Head of caudate nucleus (tissue), 42 donors: ENCODE data around the gene DDAH2.

Experiments used
- DNase-seq, 42 donors: peaks; one replicate each; pipeline versions ENCODE4 v3.0.0 to v3.0.0-alpha.2; 2020 to 2021; ENCODE audit warnings: mixed read lengths in 7 of 42
- intact Hi-C: fragments of 100-400 bp; cut with DNase I; formaldehyde crosslinking; loops from one replicate; pipeline ENCODE4 v1.15.0; 2022

The DDAH2 gene

DNA sequence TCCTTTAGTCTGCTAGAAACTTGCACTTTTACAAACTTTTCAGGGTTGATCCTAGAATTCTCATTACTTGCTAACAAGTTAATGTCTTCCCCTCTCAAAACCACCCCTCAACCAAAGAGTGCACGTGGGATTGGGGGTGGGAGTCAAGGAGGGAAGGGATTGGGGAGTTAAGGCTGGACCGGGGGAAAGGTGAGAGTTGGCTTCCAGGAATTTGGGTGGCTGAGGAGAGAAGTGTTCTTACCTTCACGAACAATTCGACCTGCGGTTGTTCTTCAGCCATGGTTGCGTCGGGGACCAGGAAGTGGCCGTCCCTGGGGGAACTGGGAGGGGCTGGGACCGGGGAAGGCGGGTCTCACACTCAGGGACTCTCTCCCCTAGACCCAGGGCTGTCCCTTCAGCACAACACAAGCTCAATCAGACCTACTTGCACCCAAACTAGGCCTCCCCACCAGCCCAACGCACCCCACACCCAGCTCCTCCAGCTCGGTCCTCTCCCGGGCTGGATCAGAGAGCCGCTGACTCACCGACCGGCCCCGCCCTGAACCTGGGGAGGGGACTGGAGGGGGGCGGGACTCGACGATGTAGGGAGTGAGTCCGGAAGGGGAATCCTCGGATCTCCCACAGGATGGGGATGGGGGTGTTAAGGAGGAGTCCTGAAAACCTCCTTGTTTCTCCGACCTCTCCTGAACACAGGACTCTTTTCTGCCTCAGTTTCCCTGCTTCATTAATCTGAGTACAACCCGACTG, 7.1 kb upstream of the DDAH2 start, which contains the start of gene CLIC1:
CLIC1 (minus strand) TSS at position 510 of the 747 bp plus-strand sequence; CDS start at position 280, 230 bp downstream.
- peak in 20 of 42 donors; percentile 20 to 64 (median 40) for DNase-seq
- intact Hi-C loops, result loop anchor here (5.0 kb wide), 1 partner anchor 61 kb away; the partner anchor contains the start of gene VARS1

DNA sequence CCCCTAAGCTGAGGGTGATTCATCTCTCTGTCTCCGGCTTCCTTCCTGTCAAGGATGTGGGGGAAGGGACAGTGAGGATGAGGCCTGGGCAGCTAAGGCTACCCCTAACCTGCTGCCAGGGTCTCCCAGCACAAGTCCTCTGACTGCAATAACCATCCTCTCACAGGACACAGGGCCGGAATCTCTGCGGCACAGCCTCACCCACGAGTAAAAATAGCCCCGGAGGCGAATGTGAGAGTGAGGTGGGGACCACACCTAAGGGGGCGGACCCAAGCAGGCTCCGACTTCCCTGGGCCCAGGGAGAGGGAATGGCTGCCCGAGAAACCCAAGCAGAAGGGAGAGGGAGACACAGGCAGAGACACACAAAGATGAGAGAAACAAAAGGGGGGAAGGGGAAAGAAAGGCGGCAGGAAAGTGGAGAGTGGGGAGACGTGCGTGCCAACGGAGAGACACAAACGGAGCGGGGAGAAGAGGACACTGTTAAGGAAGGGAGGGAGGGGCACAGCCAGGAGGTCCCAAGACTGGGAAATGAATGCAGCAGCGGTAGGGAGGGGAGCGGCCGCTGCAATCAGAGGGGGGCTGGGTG, 5.8 kb upstream of the DDAH2 start:
- DNase-seq, result peak in 4 of 42 donors; percentile 27 to 56 (median 39)
- intact Hi-C loops, result loop anchor here (5.0 kb wide), 1 partner anchor 62 kb away; the partner anchor contains the start of gene VARS1

DNA sequence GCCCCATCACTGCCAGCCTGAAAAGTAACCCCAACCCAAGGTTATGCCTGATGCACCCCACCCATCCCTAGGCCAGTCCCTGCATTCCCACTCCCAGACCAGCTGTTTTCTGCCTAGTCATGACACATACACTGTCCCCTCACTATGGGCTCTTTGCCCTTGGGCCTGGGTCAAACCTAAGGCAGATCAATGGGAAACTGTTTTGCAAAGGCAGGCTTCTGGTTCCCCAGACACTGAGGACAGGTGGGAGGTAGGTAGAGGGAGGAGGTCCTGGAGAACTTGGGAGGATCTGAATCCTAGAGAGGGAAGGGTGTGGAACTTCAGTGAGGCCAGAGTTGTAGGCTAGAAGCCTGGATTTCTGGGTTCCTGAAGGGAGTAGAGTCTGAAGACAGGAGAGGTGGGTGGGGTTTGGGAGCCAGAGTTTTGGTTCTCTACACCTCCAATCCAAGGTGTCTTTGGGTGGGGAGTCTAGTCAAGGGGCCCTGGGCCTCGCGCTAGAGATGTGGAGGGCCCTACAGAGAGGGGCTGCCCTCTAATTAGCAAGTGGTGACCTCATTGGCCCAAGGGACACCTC, 5.2 kb upstream of the DDAH2 start:
- intact Hi-C loops, result no loop called here
- no peak for DNase-seq

DNA sequence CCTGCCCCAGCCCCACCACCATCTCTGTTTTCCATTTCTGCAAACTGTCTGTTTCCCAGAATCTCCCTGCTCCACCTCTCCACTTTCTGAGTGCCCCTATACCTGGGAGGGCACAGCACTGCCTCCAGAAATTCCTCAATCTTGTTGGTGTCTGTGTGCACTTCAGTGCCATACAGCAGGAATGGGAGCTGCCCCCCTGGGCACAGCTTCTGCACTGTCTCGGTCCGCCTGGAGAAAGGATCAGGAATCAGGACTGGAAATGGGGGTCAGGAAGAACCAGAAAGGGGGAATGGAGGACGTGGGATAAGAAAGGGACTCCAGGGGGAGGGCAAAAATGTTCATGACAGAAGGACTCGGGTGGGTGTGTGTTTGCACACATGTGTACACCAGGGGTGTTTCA, 4.6 kb upstream of the DDAH2 start:
- no peak for DNase-seq
- intact Hi-C loops, result no loop called here

DNA sequence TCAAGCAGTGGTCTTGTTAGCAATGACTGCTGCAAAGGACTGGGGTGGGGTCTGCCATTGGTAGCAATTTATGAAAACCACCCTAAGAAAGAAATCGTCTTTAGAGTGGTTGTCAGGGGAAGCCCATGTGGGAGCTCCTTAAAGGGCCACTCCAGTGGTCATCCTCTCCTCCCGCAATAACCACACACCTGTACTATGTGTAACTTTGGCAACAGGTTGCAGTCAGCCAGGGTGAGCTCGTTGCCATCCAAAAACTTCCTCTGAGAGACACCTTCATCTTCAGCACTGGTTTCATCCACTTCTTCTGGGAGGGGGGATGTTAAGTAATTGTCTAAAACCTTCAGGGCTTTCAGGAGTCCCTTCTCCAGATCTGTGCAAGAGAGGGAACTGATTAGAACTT, 2.9 kb upstream of the DDAH2 start:
- intact Hi-C loops, result no loop called here

DNA sequence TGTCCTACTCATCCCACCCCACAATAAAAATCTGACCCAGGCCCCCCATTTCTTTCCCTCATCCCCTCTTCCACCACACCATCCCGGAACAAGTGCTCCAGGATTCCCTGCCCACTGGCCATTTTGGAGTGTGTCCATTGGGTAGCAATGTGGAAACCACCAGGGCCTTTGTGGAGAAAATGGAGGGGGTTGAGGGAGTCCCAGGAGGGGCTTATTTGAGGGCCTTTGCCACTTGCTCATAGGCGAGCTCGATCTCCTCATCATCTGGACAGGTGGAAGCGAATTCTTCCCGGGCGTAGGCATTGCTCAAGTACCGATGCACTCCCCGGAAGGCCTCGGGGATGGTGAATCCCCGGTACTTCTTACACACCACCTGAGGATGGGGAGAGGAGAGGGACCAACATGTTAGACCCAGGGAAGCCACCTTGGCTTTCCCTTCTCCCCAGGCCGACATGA, 1.6 kb upstream of the DDAH2 start:
- DNase-seq, result no peak
- intact Hi-C loops, result no loop called here

More for the DNA sequence above, 2.9 kb upstream of the DDAH2 start:
- no peak for DNase-seq

DNA sequence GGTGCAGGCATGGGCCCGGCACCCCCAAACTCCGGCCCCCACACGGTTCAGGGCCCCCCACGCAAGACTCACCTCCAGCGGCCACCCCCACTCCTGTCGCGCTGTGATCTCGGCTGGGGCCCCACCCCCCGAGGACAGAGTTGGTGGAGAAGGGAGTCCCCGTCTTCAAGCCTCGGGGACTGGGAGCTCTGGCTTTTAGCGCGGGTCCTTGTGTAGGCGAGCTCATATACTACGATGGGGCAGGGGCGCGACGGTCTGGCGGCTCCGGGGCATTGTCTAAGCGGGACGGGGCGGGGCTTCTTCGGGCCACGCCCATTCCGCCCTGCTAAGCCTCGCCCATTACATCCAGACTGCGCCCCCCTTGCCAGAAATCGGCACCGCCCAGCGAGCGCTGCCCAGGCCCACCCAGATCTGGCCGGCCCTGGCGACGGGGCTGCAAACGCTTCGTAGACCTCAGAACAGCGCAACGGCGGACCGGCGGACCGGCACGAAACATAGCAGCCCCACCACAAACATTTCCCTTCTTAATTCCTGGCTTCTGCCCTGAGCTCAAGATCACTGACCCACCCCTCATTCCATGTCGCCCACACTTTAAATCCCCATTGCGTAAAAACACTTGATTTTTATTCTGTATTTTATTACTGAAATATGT, 1.0 kb upstream of the DDAH2 start:
- intact Hi-C loops, result no loop called here
- DNase-seq, result peak; percentile 54 to 87 (median 74)

DNA sequence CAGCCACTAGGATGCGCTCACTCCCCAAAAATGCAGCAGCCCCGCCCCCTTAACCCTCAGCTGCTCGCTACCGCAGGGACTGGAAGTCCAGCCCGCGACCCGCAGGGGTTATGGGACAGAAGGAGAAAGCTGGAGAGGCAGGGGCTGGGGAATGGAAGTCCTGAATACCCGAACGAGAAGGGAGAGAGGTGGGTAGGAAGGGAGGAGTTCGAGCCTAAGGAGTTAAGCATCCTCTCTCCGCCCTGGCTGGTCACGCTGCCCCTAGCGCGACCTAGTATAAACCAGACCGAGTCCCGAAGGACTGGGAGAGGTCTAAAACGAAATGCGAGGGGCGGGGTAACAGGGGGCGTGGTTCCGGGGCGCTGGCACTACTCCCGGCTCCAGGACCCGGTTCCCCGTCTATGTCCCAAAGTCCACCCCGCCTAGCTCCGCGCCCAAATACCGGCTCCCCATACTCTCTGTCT, 448 bp upstream of the DDAH2 start:
- intact Hi-C loops, result no loop called here
- DNase-seq, result peak; percentile 58 to 89 (median 79)

DNA sequence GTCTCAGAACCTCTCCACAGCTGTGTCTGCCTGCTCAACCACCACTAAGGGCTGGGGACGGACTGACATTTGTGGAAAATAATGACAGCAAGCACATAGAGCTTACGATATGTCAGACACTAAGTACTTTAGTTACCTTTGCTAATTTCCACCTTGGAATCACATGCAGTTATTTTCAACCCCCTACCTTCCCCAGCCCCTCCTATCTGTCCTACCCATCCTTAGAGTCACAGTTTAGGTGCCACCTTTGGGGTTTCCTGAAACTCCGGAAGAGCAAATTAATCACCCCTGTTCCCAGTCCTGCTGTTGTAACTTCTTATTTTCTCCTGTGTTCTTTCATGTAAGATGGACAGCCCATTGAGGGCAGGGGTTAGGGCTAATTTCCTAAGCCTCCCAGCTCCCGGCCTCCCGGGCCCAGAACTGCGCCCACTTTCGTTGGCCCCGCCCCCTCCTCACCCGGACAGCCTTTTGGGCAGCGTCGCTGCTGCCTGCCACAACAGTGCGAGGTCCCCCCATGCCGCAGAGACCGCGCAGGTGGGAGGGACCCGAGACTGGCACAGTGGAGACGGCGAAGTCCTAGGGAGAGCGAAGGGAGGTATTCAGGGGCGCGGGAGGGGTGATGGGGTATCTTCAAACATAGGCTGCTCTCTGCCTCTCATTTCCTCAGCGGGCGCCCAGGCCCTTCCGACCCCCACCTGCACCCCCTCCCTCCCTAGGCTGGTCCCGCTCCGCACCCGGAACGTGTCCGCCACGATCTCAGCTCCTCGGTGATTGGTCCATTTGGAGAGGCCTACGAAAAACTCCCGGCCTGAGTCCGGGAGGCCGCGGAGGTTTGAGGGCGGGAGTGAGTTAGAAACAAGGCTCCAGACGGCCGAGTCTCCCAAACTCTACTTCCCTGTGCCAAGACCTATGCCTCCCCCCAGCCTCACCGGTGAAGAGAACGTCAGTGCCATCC, 1.1 kb downstream of the DDAH2 start:
- no peak for DNase-seq
- intact Hi-C loops, result no loop called here

DNA sequence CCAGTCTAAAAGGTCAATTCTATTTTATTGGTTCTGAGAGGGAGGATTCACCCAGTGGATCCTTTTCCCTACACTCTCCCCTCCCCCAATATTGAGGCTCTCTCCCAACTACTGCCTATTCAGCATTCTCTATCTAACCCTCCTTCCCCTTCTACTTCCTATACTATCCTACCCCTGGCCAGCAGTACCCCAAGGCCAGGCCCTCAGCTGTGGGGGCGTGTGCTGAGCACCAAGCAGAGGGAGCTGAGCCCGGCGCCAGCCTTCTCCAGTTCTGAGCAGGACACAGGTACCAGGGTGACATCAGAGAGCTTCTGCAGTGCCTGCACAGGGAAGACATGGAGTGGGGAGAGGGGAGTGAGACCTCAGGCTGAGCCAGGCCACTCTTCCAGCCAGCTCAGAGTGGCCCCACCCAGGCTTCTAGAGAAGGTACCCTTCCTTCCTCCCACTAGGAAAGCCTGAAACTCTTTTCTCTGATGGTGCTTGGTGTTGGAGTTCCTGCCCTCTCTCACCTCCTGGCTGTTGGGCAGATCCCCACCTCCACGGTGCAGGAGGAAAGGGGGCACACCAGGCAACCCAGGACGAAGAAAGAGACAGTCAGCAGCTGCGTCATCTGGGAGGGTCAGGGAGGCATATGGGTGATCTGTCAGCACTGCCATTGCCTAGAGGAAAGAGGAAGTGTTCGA, 1.9 kb downstream of the DDAH2 start:
- peak in 5 of 42 donors; percentile 22 to 56 (median 37) for DNase-seq
- intact Hi-C loops, result no loop called here

DNA sequence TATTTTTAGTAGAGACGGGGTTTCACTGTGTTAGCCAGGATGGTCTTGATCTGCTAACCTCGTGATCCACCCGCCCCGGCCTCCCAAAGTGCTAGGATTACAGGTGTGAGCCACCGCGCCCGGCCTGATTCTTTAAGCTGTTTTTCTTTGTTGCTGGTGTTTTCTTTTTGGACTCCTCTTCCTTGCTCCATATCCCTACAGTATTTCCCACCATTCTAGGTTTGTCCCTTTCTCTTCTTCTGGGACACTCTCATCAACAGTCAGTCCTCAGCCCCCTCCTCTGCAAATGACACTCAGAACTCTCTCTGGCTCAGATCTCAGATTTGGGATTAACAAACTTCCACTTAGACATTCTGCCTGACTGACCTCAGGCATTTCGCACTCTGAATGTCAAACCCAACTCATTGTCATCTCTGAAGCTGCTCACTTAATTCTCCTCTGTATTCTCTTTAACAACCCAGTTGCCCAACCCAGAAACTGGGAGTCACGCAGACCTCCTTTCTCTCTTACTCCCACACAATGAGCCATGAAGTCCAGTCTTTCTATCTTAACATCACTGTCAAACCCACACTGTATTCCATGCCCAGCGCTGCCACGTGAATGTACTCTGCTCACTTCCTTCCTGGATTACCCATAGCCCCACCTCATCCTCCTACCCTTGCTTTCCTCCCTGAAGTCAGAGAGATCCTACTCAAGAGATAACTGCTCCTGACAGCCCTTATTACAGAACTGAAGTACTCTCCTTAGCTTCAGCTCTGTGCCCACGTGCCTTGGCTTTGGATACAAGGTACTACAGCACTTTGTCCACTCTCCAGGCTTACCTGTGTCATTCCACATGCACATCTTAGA, 3.4 kb downstream of the DDAH2 start:
- intact Hi-C loops, result no loop called here
- DNase-seq, result peak in 9 of 42 donors; percentile 28 to 66 (median 46)

DNA sequence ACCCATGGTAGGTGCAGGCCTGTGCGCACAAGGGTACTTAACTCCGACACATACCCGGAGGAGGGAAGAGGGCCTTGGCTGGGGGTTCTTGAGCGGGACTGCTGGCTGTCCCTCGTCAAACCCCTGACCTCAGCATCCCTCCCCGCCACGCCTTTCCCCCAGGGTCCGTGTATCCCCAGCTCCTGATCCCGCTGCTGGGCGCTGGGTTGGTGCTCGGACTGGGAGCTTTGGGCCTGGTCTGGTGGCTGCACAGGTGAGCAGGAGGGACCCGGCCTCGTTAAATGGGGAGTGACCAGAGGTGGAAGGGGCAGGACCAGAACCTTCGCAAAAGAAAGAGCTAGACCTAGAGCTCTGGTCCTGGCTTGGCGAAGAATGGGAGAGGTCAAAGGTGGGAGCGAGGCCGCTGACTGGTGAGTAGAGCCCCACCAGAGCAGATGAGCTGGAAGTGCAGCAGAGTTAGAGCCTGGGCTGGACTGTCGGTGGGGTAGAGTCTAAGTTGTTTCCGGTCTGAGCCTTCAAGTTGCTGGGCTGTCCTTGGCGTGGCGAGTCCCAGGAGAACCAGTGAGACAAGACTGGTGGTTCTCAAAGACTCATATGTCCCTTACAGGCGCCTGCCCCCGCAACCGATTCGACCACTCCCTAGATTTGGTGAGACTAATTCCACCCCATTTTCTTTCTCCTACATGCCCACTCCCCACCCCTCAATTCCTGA, 5.0 kb downstream of the DDAH2 start:
- intact Hi-C loops, result no loop called here
- no peak for DNase-seq

DNA sequence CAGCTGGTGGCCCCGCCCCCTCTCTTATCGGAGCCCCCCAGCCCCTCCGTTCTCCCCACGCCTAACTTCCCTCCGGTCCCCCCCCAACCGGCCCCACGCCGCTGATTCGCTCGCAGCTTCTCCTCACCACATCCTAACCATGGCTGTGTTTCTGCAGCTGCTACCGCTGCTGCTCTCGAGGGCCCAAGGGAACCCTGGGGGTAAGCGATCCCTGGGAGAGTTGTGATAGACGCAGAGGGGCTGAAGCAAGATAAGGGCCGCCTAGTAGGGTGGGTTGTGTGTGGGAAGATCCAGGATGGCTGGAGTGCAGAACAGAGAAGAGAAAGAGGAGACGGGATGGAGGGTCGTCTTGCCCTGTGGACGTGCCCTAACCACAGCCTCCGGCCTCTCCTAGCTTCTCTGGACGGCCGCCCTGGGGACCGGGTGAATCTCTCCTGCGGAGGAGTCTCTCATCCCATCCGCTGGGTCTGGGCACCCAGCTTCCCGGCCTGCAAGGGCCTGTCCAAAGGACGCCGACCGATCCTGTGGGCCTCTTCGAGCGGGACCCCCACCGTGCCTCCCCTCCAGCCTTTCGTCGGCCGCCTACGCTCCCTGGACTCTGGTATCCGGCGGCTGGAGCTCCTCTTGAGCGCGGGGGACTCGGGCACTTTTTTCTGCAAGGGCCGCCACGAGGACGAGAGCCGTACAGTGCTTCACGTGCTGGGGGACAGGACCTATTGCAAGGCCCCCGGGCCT, 5.7 kb downstream of the DDAH2 start, which contains the start of gene MPIG6B:
MPIG6B (plus strand) TSS at position 129 of the 735 bp plus-strand sequence; CDS start at position 140, 11 bp downstream.
- intact Hi-C loops, result no loop called here
- DNase-seq, result no peak

DNA sequence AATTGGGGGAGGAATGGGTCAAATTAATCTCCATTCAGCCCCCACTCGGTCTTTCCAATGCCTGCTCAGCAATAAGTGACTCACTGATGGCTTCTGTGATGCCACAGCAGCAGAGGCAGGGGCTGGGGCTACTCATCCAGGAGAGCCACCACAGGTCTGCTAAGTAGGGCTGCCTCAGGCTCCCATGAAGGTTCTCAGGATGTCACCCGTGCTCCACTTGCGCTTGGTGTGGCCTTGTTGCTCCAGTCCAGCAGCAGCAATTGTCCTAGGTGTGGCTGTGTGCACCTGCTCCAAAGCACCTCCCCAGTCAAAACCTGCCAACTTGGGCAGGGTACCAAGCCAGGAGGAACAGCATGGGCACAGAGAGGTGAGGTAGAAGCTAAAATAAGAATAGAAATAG, 6.9 kb downstream of the DDAH2 start:
- intact Hi-C loops, result no loop called here
- DNase-seq, result no peak

DNA sequence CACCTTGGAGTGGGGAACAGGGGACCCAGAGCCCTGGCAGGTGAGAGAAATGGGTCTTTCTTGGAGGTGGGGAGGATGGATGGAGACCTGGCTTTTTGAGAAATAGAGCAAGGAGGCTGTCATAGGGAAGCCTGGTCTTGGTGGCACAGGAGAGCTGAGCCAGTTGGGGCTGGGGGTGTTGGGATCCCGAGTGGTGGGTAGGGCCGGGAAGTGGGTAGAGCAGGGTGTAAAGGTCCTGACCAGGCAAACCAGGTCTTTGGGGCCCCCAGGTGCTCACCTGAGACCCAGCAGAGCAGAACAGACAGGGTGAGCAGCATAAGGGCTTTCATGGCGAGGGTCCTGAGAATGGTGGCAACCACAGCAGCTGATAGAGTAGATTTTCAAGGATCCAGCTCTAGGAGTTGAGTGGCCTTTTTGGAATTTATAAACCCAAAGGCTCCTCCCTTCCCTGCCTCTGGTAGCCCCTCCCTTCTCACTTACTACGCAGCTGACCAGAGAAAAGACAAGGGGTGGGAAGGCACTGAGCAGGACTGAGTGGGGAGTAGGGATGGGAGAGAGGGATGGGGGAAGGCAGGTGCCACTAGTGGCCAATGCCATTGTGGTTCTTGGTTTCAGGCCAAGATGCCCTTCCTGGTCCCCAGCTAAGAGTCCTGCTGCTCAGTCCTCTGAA, 7.6 kb downstream of the DDAH2 start, which contains the start of gene LY6G6C:
LY6G6C (minus strand) TSS at position 396 of the 670 bp plus-strand sequence; CDS start at position 329, 67 bp downstream.
- no peak for DNase-seq
- intact Hi-C loops, result no loop called here
